Esophagus squamous epithelium (tissue), 5 donors: ENCODE results near the gene PDLIM7. TPM values are rescaled to one million over a fixed set of nuclear protein-coding genes. Genes with fewer than 3 reads are reported as not detected.
"Not testable (repeated sequence)": the region's sequence is repeated elsewhere in the genome, so short reads cannot be mapped to it uniquely, and the experiment has no call there.

ENCODE experiments used
- DNase-seq: peaks from one replicate; lab custom pipeline; 2025; lab: John Stamatoyannopoulos, UW
- H3K27ac ChIP-seq, 4 donors: fragments of 200-600 bp; sonication (generic); one replicate each; pipeline ENCODE4 v1.5.1; 2016 to 2019; ENCODE audit warnings: mild to moderate bottlenecking in 1 of 4
- H3K27me3 ChIP-seq, 4 donors: fragments of 200-600 bp; sonication (generic); 1 replicate in 3 of 4; 2 replicates in 1 of 4; pipeline versions ENCODE4 v1.5.1 to v1.6.0; 2017 to 2021; ENCODE audit warnings: antibody characterized with exemption in 1 of 4
- H3K36me3 ChIP-seq, 3 donors: fragments of 200-600 bp; sonication (generic); one replicate each; pipeline ENCODE4 v1.5.1; 2016 to 2019
- H3K4me1 ChIP-seq, 3 donors: fragments of 200-600 bp; sonication (generic); one replicate each; pipeline ENCODE4 v1.5.1; 2017 to 2019
- H3K4me3 ChIP-seq, 4 donors: fragments of 200-600 bp; sonication (generic); 1 replicate in 3 of 4; 2 replicates in 1 of 4; pipeline ENCODE4 v1.5.1; 2016 to 2019; ENCODE audit warnings: mild to moderate bottlenecking in 2 of 4, moderate library complexity in 1 of 4
- H3K9me3 ChIP-seq, 3 donors: fragments of 200-600 bp; sonication (generic); one replicate each; pipeline ENCODE4 v1.5.1; 2016 to 2019
- CTCF ChIP-seq, 6 experiments: fragments of 450-650 bp in 4 of 6; fragments of 200-600 bp in 2 of 6; sonication (generic) in 2 of 6; IDR thresholded peaks; one replicate each; pipeline ENCODE4 v1.5.1; 2016 to 2019; ENCODE audit warnings: antibody characterized with exemption in 6 of 6, mild to moderate bottlenecking in 4 of 6, moderate library complexity in 4 of 6
- POLR2A ChIP-seq, 4 donors: fragments of 450-650 bp; IDR thresholded peaks; one replicate each; pipeline ENCODE4 v1.6.1; 2017; ENCODE audit warnings: antibody characterized with exemption in 4 of 4, mild to moderate bottlenecking in 4 of 4, moderate library complexity in 3 of 4
- WGBS, 2 donors: methylation state at CpG; one replicate each; pipeline ENCODE4 v1.1.5; 2018; 5-methylcytosine and 5-hydroxymethylcytosine counted together
- intact Hi-C: fragments of 100-400 bp; cut with DNase I; formaldehyde crosslinking; loops from one replicate; pipeline ENCODE4 v1.15.0; 2022
- total RNA-seq, 4 donors: library from RNA; depleted of rRNA; stranded (reverse); fragments of >200 nt; gene quantifications; one replicate each; pipeline ENCODE4 v1.1.0, GENCODE V29; 2016
- donor health status: DM: yes; HTN: yes; CAD: no.

The PDLIM7 gene
- total RNA-seq, 4 donors from 2014 or later: 17.1 to 81.6 (median 33.6) TPM

- Histone ChIP-seq H3K4me1 (peaks cover 28 to 68% (median 50%) of the 10 kb centered on the region in 3 donors), H3K9me3 (no peaks in the 10 kb centered on the region), H3K27me3 (no peaks in the 10 kb centered on the region), H3K36me3 (peaks cover 7 to 89% (median 39%) of the 10 kb centered on the region in 3 donors), H3K4me3 (no peak overlapping the region), H3K27ac (no peak overlapping the region)
- TF ChIP-seq POLR2A (IDR thresholded peaks at IDR 0.05) (no peak), CTCF (IDR thresholded peaks at IDR 0.05) (no peak)
- 92 to 93% methylated on average over 7 of the region's 7 CpGs for WGBS, 2 donors
- DNase-seq: no peak
- intact Hi-C loops: no loop called here
Measured at GRCh38 chr5:177535125-177535524, 37.7 kb upstream of the PDLIM7 start.

GRCh38 chr5:177534433-177534832, 37.0 kb upstream of the PDLIM7 start:
- DNase-seq, intact Hi-C loops, H3K27me3 ChIP-seq, H3K27ac ChIP-seq, H3K9me3 ChIP-seq, H3K4me3 ChIP-seq: not testable (repeated sequence)
- peaks cover 7 to 96% (median 42%) of the 10 kb centered on the region in 3 donors for H3K36me3 ChIP-seq
- H3K4me1 ChIP-seq: peaks cover 24 to 68% (median 49%) of the 10 kb centered on the region in 3 donors
- WGBS, 2 donors: 97 to 98% methylated on average over 5 to 7 of the region's 7 CpGs

GRCh38 chr5:177531209-177531940, 34.0 kb upstream of the PDLIM7 start:
- Histone ChIP-seq H3K27me3 (no peaks in the 10 kb centered on the region), H3K36me3 (peaks cover 4 to 100% (median 49%) of the 10 kb centered on the region in 3 donors), H3K4me1 (peaks cover 7 to 44% (median 22%) of the 10 kb centered on the region in 3 donors), H3K4me3 (no peak overlapping the region), H3K27ac (peak overlapping the region in 3 of 4 donors; percentile 58 to 70 (median 60)), H3K9me3 (no peaks in the 10 kb centered on the region)
- no peak for TF ChIP-seq CTCF (IDR thresholded peaks at IDR 0.05)
- no peak for TF ChIP-seq POLR2A (IDR thresholded peaks at IDR 0.05)
- DNase-seq: no peak
- intact Hi-C loops: no loop called here
- 60 to 63% methylated on average over 6 to 7 of the region's 27 CpGs for WGBS, 2 donors

- 58% methylated on average over 3 of the region's 3 CpGs; no CpG with 5 or more reads in 1 of the 2 donors for WGBS, 2 donors
- Histone ChIP-seq H3K27ac (peak overlapping the region in 3 of 4 donors; percentile 58 to 70 (median 60)), H3K4me3 (no peak overlapping the region), H3K9me3 (no peaks in the 10 kb centered on the region), H3K4me1 (peaks cover 7 to 42% (median 22%) of the 10 kb centered on the region in 3 donors), H3K36me3 (peaks cover 0 to 100% (median 49%) of the 10 kb centered on the region in 3 donors), H3K27me3 (no peaks in the 10 kb centered on the region)
- DNase-seq: no peak
- TF ChIP-seq POLR2A (IDR thresholded peaks at IDR 0.05) (no peak), CTCF (IDR thresholded peaks at IDR 0.05) (no peak)
- intact Hi-C loops: no loop called here
Measured at GRCh38 chr5:177530638-177531037, 33.2 kb upstream of the PDLIM7 start.

GRCh38 chr5:177529247-177530203, 32.1 kb upstream of the PDLIM7 start:
- Histone ChIP-seq H3K9me3 (no peaks in the 10 kb centered on the region), H3K4me3 (no peak overlapping the region), H3K36me3 (peaks cover 0 to 100% (median 50%) of the 10 kb centered on the region in 3 donors), H3K4me1 (peaks cover 7 to 53% (median 22%) of the 10 kb centered on the region in 3 donors), H3K27me3 (no peaks in the 10 kb centered on the region), H3K27ac (peak overlapping the region in 3 of 4 donors; percentile 17 to 41 (median 21))
- DNase-seq: no peak
- 66 to 69% methylated on average over 9 to 12 of the region's 12 CpGs for WGBS, 2 donors
- intact Hi-C loops: no loop called here
- TF ChIP-seq POLR2A (IDR thresholded peaks at IDR 0.05): no peak
- TF ChIP-seq CTCF (IDR thresholded peaks at IDR 0.05): no peak
